ENCODE measurements around the gene ATP10A.
"Not testable (repeated sequence)": the region's sequence is repeated elsewhere in the genome, so short reads cannot be mapped to it uniquely, and the experiment has no call there.

ATP10A gene

DNA sequence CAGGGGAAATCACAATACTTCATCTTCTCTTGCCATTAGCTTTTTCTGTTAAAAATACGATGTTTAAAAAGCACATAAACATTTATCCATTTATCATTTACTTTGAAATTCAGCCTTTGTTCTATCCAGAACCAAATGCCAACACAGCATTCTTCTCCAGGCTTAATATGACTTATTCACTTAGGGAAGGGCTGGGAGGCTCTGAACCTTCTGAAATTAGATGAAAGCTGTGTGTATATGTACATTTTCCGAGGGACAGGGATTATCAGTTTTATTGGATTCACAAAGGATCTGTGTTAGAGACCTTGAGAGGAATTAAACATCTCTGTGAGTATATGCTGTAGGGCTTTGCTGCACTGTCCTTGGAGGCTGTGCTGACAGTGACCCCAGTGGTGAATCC is 213.7 kb downstream of the ATP10A start:
- no peak for DNase-seq (ENCODE audit: low spot score)

DNA sequence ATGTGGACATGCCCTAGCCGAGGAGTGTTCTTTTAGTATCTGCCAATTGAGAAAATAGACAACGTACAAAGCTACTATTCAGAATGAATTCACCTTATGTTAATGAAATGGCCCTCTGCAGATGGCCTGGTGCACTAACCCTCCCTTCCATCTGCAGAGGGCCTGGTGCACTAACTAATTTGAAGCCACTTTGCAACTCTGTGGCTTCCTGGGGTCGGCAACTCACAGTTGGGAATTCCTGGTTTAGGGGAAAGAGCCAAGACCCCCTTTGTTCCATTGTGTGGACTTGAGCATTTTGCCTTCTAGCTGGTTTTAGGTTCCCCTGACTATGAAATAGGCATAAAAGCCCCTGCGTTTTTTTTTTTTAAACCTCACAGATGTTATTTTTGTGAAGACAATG is 220.0 kb downstream of the ATP10A start:
- no peak for DNase-seq (ENCODE audit: low spot score)

DNA sequence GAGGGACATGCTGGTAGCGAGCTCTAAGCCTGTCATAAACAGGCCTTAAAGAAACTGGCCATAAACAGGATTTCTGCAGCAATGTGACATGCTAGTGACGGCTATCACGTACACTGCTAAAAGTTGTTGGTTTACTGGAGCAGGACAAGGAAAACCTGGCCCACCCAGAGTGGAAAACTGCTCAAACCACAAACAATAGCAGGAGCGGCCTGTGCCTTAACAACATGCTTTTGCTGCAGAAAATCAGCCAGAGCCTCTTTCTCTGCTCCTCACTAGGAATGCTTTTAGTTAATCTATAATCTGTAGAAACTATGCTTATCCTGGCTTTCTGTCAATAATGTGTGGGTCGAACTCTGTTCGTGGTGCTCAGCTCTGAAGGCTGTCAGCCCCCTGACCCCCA is 221.4 kb downstream of the ATP10A start:
- DNase-seq (ENCODE audit: low spot score), result no peak

GRCh38 chr15:25641361-25641760 is 221.8 kb downstream of the ATP10A start:
- DNase-seq (ENCODE audit: low spot score), result no peak

DNA sequence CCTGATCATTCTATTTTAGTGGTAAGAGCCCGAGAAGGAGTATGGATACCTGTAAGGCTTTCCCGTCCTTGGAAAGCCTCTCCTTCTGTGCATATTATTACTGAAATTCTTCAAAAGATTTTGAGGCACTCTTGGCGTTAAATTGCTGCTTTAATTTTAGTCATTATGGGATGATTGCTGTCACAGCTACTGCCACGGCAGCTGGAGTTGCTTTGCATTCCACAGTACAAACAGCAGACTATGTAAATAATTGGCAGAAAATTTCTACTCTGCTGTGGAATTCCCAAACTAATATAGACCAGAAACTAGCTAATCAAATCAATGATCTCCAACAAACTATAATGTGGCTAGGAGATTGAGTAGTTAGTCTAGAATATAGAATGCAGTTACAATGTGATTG is 222.2 kb downstream of the ATP10A start:
- not testable (repeated sequence) for DNase-seq (ENCODE audit: low spot score)

DNA sequence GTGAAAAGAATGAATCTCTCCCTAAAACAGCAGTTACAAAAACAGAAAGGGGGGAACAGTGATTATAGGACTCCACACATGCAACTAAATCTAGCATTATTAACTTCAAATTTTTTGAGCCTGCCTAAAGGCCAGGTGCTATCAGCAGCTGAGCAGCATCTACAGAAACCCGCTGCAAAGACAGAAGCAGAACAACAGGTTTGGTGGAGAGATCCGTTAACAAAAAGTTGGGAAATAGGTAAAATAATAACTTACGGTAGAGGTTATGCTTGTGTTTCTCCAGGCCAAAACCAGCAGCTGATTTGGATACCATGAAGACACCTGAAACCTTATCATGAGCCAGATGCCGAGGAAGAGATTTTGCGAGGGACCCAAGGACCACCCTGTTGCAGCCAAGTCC is 222.7 kb downstream of the ATP10A start:
- DNase-seq (ENCODE audit: low spot score), result no peak

- DNase-seq (ENCODE audit: low spot score), result not testable (repeated sequence)
Measured at GRCh38 chr15:25636486-25636885, 226.6 kb downstream of the ATP10A start.

GRCh38 chr15:25635191-25635590 is 227.9 kb downstream of the ATP10A start:
- no peak for DNase-seq (ENCODE audit: low spot score)

GRCh38 chr15:25633862-25634261 is 229.3 kb downstream of the ATP10A start:
- no peak for DNase-seq (ENCODE audit: low spot score)

GRCh38 chr15:25631971-25632370 is 231.2 kb downstream of the ATP10A start:
- no peak for DNase-seq (ENCODE audit: low spot score)

Data from AG20443 (cell line).